NCI-H526 (cell line): Measurements from ENCODE around the gene ASTE1.
"Not testable (repeated sequence)": the region's sequence is repeated elsewhere in the genome, so short reads cannot be mapped to it uniquely, and the experiment has no call there.

Experiments
- DNase-seq, 2 experiments: peaks; one replicate each; lab custom pipeline; 2025; lab: John Stamatoyannopoulos, UW

The ASTE1 gene

GRCh38 chr3:131009698-131010097, 16.9 kb downstream of the ASTE1 start:
- DNase-seq = no peak

- DNase-seq = no peak
Measured at GRCh38 chr3:131008326-131008725, 18.3 kb downstream of the ASTE1 start.

- no peak for DNase-seq
Measured at GRCh38 chr3:131007782-131008181, 18.8 kb downstream of the ASTE1 start.

GRCh38 chr3:131007256-131007655, 19.4 kb downstream of the ASTE1 start:
- DNase-seq = peak in 1 of 2 experiments; percentile 4

GRCh38 chr3:131004603-131005002, 22.0 kb downstream of the ASTE1 start:
- no peak for DNase-seq

- no peak for DNase-seq
Measured at GRCh38 chr3:131001071-131001470, 25.6 kb downstream of the ASTE1 start.

- no peak for DNase-seq
Measured at GRCh38 chr3:130997289-130997688, 29.3 kb downstream of the ASTE1 start.

GRCh38 chr3:130992344-130992743, 34.3 kb downstream of the ASTE1 start:
- DNase-seq = no peak

GRCh38 chr3:130991126-130991525, 35.5 kb downstream of the ASTE1 start:
- DNase-seq = no peak

GRCh38 chr3:130990282-130990681, 36.3 kb downstream of the ASTE1 start:
- DNase-seq = no peak

- no peak for DNase-seq
Measured at GRCh38 chr3:130981469-130981868, 45.2 kb downstream of the ASTE1 start.

- DNase-seq = no peak
Measured at GRCh38 chr3:130979117-130979516, 47.5 kb downstream of the ASTE1 start.

- no peak for DNase-seq
Measured at GRCh38 chr3:130976706-130977105, 49.9 kb downstream of the ASTE1 start.

GRCh38 chr3:130975251-130975650, 51.4 kb downstream of the ASTE1 start:
- no peak for DNase-seq

- DNase-seq = no peak
Measured at GRCh38 chr3:130974201-130974600, 52.4 kb downstream of the ASTE1 start.

- no peak for DNase-seq
Measured at GRCh38 chr3:130973406-130973805, 53.2 kb downstream of the ASTE1 start.

- not testable (repeated sequence) for DNase-seq
Measured at GRCh38 chr3:130972592-130972991, 54.0 kb downstream of the ASTE1 start.

- no peak for DNase-seq
Measured at GRCh38 chr3:130971208-130971607, 55.4 kb downstream of the ASTE1 start.

- DNase-seq = no peak
Measured at GRCh38 chr3:130969621-130970020, 57.0 kb downstream of the ASTE1 start.

GRCh38 chr3:130968221-130968620, 58.4 kb downstream of the ASTE1 start:
- no peak for DNase-seq

- DNase-seq = no peak
Measured at GRCh38 chr3:130967281-130967680, 59.3 kb downstream of the ASTE1 start.

- DNase-seq = no peak
Measured at GRCh38 chr3:130963878-130964277, 62.7 kb downstream of the ASTE1 start.
